Activated T-cell treated with anti-CD3 and anti-CD28 coated beads, Interleukin-2, amount 50 U/mL, for 48 hours (primary cell): ENCODE measurements around the gene RAB11B.
"Not testable (repeated sequence)": the region's sequence is repeated elsewhere in the genome, so short reads cannot be mapped to it uniquely, and the experiment has no call there.

Source experiments
- DNase-seq, 2 experiments: peaks; one replicate each; pipeline ENCODE4 v3.0.0-alpha.2; 2020

RAB11B gene

GRCh38 chr19:8441725-8442544 is 51.8 kb downstream of the RAB11B start:
- DNase-seq = no peak

- not testable (repeated sequence) for DNase-seq
These were observed 54.0 kb downstream of the RAB11B start for GRCh38 chr19:8444140-8444676.

- DNase-seq = peak; percentile 100
These were observed 54.7 kb downstream of the RAB11B start, which contains the start of gene HNRNPM for GRCh38 chr19:8444677-8445487. Gene HNRNPM, plus strand, starts transcription at chr19:8444975. Its CDS starts 24 bp downstream, at chr19:8444999.

GRCh38 chr19:8445488-8446001 is 55.4 kb downstream of the RAB11B start:
- DNase-seq = peak; percentile 65 to 70

GRCh38 chr19:8446061-8446709 is 56.0 kb downstream of the RAB11B start:
- no peak for DNase-seq

GRCh38 chr19:8449830-8450229 is 59.7 kb downstream of the RAB11B start:
- DNase-seq = no peak

GRCh38 chr19:8451377-8451776 is 61.2 kb downstream of the RAB11B start:
- DNase-seq = no peak

- DNase-seq = no peak
These were observed 61.7 kb downstream of the RAB11B start for GRCh38 chr19:8451885-8452284.

GRCh38 chr19:8452446-8453123 is 62.4 kb downstream of the RAB11B start:
- no peak for DNase-seq

GRCh38 chr19:8453616-8454015 is 63.5 kb downstream of the RAB11B start:
- no peak for DNase-seq
